OCI-LY1 (cell line): ENCODE measurements around the gene ZNFX1.
"Not testable (repeated sequence)": the region's sequence is repeated elsewhere in the genome, so short reads cannot be mapped to it uniquely, and the experiment has no call there.

ENCODE experiments used
- H2AFZ ChIP-seq: fragments of 200-600 bp; sonication (generic), shearing (Covaris generic); 2 replicates; pipeline ENCODE4 v1.6.0; 2014; ENCODE audit warnings: antibody characterized with exemption, mild to moderate bottlenecking, low read length
- H3F3A ChIP-seq: fragments of 200-600 bp; sonication (generic), shearing (Covaris generic); 2 replicates; pipeline ENCODE4 v1.6.0; 2014; ENCODE audit warnings: mild to moderate bottlenecking, antibody characterized with exemption, low read length, moderate library complexity; ENCODE audit not compliant: insufficient read depth
- H3K27ac ChIP-seq: fragments of 200-600 bp; sonication (generic); 2 replicates; pipeline ENCODE4 v1.5.1; 2014; ENCODE audit warnings: low read length, mixed run types, mild to moderate bottlenecking, low read depth; ENCODE audit not compliant: poor library complexity, severe bottlenecking
- H3K27me3 ChIP-seq: fragments of 200-600 bp; sonication (generic); 2 replicates; pipeline ENCODE4 v1.6.0; 2014; ENCODE audit warnings: antibody characterized with exemption, mild to moderate bottlenecking, low read length, moderate library complexity; ENCODE audit not compliant: insufficient read depth
- H3K36me3 ChIP-seq: fragments of 200-600 bp; sonication (generic); 2 replicates; pipeline ENCODE4 v1.6.1; 2014; ENCODE audit warnings: mild to moderate bottlenecking, antibody characterized with exemption, low read length, moderate library complexity, mixed read lengths; ENCODE audit not compliant: insufficient read depth
- H3K4me1 ChIP-seq: fragments of 200-600 bp; sonication (generic); 2 replicates; pipeline ENCODE4 v1.5.1; 2014; ENCODE audit warnings: mild to moderate bottlenecking, low read length, moderate library complexity; ENCODE audit not compliant: insufficient read depth, severe bottlenecking
- H3K4me2 ChIP-seq: fragments of 200-600 bp; sonication (generic), shearing (Covaris generic); 2 replicates; pipeline ENCODE4 v1.6.1; 2014; ENCODE audit warnings: low read length
- H3K4me3 ChIP-seq: fragments of 200-600 bp; sonication (generic); 2 replicates; pipeline ENCODE4 v1.5.1; 2014; ENCODE audit warnings: low read length, low read depth, mild to moderate bottlenecking, mixed read lengths; ENCODE audit not compliant: poor library complexity, severe bottlenecking
- H3K79me2 ChIP-seq: fragments of 200-600 bp; shearing (Covaris generic); 2 replicates; pipeline ENCODE4 v1.6.1; 2016; ENCODE audit warnings: mixed run types, low read length, mixed read lengths; ENCODE audit not compliant: insufficient read depth
- H3K9ac ChIP-seq: fragments of 200-600 bp; sonication (generic), shearing (Covaris generic); 2 replicates; pipeline ENCODE4 v1.6.1; 2014; ENCODE audit warnings: mild to moderate bottlenecking, low read length, mixed read lengths
- H3K9me2 ChIP-seq: fragments of 200-600 bp; sonication (generic), shearing (Covaris generic); 2 replicates; pipeline ENCODE4 v1.6.1; 2014; ENCODE audit warnings: low read depth, mild to moderate bottlenecking, low read length, mixed read lengths
- H3K9me3 ChIP-seq: fragments of 200-600 bp; shearing (Covaris generic); 2 replicates; pipeline ENCODE4 v1.6.1; 2014; ENCODE audit warnings: low read length, mixed read lengths
- H4K20me1 ChIP-seq: fragments of 200-600 bp; sonication (generic), shearing (Covaris generic); 2 replicates; pipeline ENCODE4 v1.6.0; 2016; ENCODE audit warnings: mild to moderate bottlenecking, low read length; ENCODE audit not compliant: insufficient read depth
- CTCF ChIP-seq: fragments of 200-600 bp; sonication (generic), shearing (Covaris generic); IDR thresholded peaks from 2 replicates; pipeline ENCODE4 v1.5.1; 2017; ENCODE audit warnings: mild to moderate bottlenecking, antibody characterized with exemption, low read length, moderate library complexity, mixed read lengths
- EZH2 ChIP-seq: fragments of 200-600 bp; sonication (generic), shearing (Covaris generic); IDR thresholded peaks from 2 replicates; pipeline ENCODE4 v1.8.0; 2017; ENCODE audit warnings: borderline replicate concordance, mixed run types, mild to moderate bottlenecking, antibody characterized with exemption, low read length, moderate library complexity, mixed read lengths

ZNFX1 gene

DNA sequence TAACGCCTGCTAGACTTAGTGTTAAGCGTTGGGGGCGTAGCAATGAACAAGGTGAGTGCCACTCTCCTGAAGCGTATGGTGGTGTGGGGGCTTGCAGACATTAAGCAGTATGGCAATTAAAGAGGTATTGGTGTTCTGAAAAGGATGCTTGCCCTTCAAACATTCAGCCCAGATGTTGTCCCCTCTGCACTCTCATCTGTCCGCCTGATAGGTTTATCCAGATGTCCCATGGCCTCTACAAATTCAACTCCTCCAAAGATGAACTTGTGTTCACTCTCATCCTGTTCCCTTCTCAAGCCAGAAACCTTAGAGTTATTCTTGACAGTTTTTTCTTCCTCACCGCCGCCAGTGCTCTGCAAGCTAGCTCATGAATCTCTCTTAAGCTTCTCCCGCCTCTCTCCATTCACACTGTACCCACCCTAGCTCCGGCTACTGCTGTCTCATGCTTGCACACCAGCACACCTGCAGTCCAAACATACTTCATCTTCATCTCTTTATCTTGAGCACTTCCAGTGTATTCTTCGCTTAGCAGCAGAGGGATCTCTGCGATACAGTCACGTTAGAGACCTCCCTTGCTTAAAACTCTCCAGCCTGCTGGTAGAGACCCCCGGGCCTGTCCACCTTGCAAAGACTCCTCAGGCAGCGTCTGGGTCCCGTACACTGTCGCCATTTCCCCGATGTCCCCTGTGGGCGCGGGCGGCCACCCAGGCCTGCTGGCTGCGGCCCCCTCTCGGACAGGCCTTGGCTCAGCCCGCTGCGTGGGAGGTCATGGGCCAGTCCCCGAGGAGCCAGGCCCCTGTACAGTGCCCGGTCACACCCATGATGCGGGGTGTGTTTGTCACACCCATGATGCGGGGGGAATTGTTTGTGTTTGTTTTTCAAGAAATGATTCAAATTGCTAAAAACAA lies 57.7 kb downstream of the ZNFX1 start:
- Histone ChIP-seq H3K36me3 (peaks cover 37% of the 10 kb centered on the region), H4K20me1 (no peaks in the 10 kb centered on the region), H3K4me1 (peaks cover 24% of the 10 kb centered on the region), H3K4me2 (peak overlapping the region; percentile 97), H3K27ac (peak overlapping the region; percentile 45), H3K4me3 (peak overlapping the region; percentile 90), H3K27me3 (no peaks in the 10 kb centered on the region), H2AFZ (no peak overlapping the region), H3K9me3 (no peaks in the 10 kb centered on the region), H3K9ac (peak overlapping the region; percentile 87), H3K9me2 (no peaks in the 10 kb centered on the region), H3F3A (no peaks in the 10 kb centered on the region), H3K79me2 (peaks cover 15% of the 10 kb centered on the region)
- TF ChIP-seq EZH2 (no peak), CTCF (no peak)

DNA sequence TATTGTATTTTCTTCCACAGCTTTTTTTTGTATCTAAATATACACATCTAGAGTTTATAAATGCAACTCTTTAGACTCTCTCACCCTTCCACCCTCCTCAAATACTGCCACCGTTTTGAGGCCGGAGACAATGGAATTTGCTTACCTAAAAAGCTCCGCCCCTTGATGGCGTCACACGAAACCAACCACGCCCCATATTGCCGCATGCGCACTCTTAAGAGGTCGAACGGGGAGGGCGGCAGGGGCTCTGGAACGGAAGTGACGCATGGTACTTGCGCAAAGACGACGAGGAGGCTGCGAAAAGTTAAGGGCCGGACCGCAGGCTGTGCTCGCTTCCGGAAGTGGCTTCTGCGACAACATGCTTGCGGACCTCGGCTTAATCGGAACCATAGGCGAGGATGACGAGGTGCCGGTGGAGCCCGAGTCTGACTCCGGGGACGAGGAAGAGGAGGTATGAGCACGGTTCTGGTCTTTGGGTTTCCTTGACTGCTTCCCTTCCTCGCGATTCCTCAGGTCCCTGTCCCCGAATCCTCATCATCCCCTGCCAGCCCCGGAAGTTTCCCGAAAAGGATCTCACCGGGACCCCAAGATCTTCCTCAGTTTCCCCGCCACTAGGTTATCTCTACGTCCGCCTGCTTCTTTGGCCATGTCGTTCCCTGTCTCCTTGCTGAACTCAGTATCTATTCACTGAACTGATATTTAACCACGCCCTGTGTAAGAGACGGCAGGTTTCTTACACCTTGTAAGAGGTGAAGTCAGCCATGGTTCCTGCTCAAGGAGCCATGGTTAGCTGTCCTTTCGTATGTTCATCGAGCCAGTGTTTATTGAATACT lies 58.5 kb downstream of the ZNFX1 start, which contains the start of gene DDX27:
DDX27 (plus strand) TSS at position 326 of the 833 bp plus-strand sequence; CDS start at position 359, 33 bp downstream.
- Histone ChIP-seq H3K9ac (peak within 1 kb of the TSS; percentile 87), H3K27ac (peak within 1 kb of the TSS; percentile 45), H3F3A (no peaks in the 10 kb centered on the region), H3K9me3 (no peaks in the 10 kb centered on the region), H3K4me3 (peak within 1 kb of the TSS; percentile 90), H4K20me1 (no peaks in the 10 kb centered on the region), H3K36me3 (peaks cover 28% of the 10 kb centered on the region), H3K79me2 (peaks cover 15% of the 10 kb centered on the region), H2AFZ (no peak within 1 kb of the TSS), H3K9me2 (no peaks in the 10 kb centered on the region), H3K27me3 (no peaks in the 10 kb centered on the region), H3K4me1 (peaks cover 24% of the 10 kb centered on the region), H3K4me2 (peak within 1 kb of the TSS; percentile 97)
- no peak for TF ChIP-seq CTCF
- TF ChIP-seq EZH2: no peak

GRCh38 chr20:49218739-49219090 lies 59.1 kb downstream of the ZNFX1 start:
- Histone ChIP-seq H3K4me3 (peak overlapping the region; percentile 90), H3K79me2 (peaks cover 15% of the 10 kb centered on the region), H3K36me3 (peaks cover 22% of the 10 kb centered on the region), H3K4me1 (peaks cover 24% of the 10 kb centered on the region)
- not testable (repeated sequence) for H3K27ac ChIP-seq, H3K27me3 ChIP-seq, H3K9me2 ChIP-seq, H3K9me3 ChIP-seq, H3F3A ChIP-seq, H4K20me1 ChIP-seq, H3K4me2 ChIP-seq, H2AFZ ChIP-seq, H3K9ac ChIP-seq
